SK-N-SH treated with all-trans-retinoic acid at 6 μM for 48 hours (cell line): ENCODE measurements around the gene NME3.

ENCODE experiments used
- ATAC-seq: fragments of 200-7000 bp; cut with Tn5 transposase; 3 replicates; pipeline ENCODE4 v1.9.1; 2020; ENCODE audit warnings: mild to moderate bottlenecking, moderate library complexity
- ARNTL ChIP-seq: fragments of 450-650 bp; formaldehyde crosslinking; IDR thresholded peaks from 2 replicates; pipeline ENCODE4 v1.5.0; 2020; ENCODE audit warnings: low read depth, mild to moderate bottlenecking, moderate library complexity, borderline replicate concordance
- BACH2 ChIP-seq: fragments of 250-450 bp; sonication (Bioruptor Pico); IDR thresholded peaks from 2 replicates; pipeline ENCODE4 v1.9.0; 2021; ENCODE audit warnings: mild to moderate bottlenecking, borderline replicate concordance
- CSDC2 ChIP-seq: fragments of 250-450 bp; sonication (Bioruptor Pico); IDR thresholded peaks from 2 replicates; pipeline ENCODE4 v1.5.0; 2020; ENCODE audit warnings: mild to moderate bottlenecking, moderate library complexity
- CSRNP3 ChIP-seq: fragments of 250-450 bp; sonication (Bioruptor Pico); IDR thresholded peaks from 2 replicates; pipeline ENCODE4 v1.5.1; 2021; ENCODE audit warnings: mild to moderate bottlenecking, moderate library complexity
- GLIS3 ChIP-seq: fragments of 250-450 bp; sonication (Bioruptor Pico); IDR thresholded peaks from 2 replicates; pipeline ENCODE4 v1.5.0; 2020; ENCODE audit warnings: mild to moderate bottlenecking, moderate library complexity
- ISL1 ChIP-seq: fragments of 250-450 bp; sonication (Bioruptor Pico); IDR thresholded peaks from 2 replicates; pipeline ENCODE4 v2.1.2; 2022; ENCODE audit warnings: mild to moderate bottlenecking, moderate library complexity
- OSR1 ChIP-seq: fragments of 250-450 bp; sonication (Bioruptor Pico); IDR thresholded peaks from 2 replicates; pipeline ENCODE4 v1.8.0; 2022; ENCODE audit warnings: moderate library complexity, mild to moderate bottlenecking, inconsistent platforms
- PPARA ChIP-seq: fragments of 250-450 bp; sonication (Bioruptor Pico); IDR thresholded peaks from 2 replicates; pipeline ENCODE4 v1.5.0; 2020; ENCODE audit warnings: mild to moderate bottlenecking, borderline replicate concordance
- RARB ChIP-seq: fragments of 250-450 bp; sonication (Bioruptor Pico); IDR thresholded peaks from 2 replicates; pipeline ENCODE4 v1.8.0; 2021; ENCODE audit warnings: mild to moderate bottlenecking, moderate library complexity
- SNAI2 ChIP-seq: fragments of 250-450 bp; sonication (Bioruptor Pico); IDR thresholded peaks from 2 replicates; pipeline ENCODE4 v1.5.0; 2020; ENCODE audit warnings: mild to moderate bottlenecking, moderate library complexity
- TCF4 ChIP-seq: fragments of 250-450 bp; sonication (Bioruptor Pico); IDR thresholded peaks from 2 replicates; pipeline ENCODE4 v1.8.0; 2021; ENCODE audit warnings: mild to moderate bottlenecking, moderate library complexity, borderline replicate concordance
- TSHZ2 ChIP-seq: fragments of 250-450 bp; sonication (Bioruptor Pico); IDR thresholded peaks from 2 replicates; pipeline ENCODE4 v1.5.0; 2020; ENCODE audit warnings: mild to moderate bottlenecking, moderate library complexity
- ZC3H10 ChIP-seq: fragments of 250-450 bp; sonication (Bioruptor Pico); IDR thresholded peaks from 2 replicates; pipeline ENCODE4 v1.5.1; 2021; ENCODE audit warnings: mild to moderate bottlenecking, moderate library complexity
- ZFP3 ChIP-seq: fragments of 250-450 bp; sonication (Bioruptor Pico); IDR thresholded peaks from 2 replicates; pipeline ENCODE4 v1.5.0; 2020; ENCODE audit warnings: mild to moderate bottlenecking, moderate library complexity
- ZFP30 ChIP-seq: fragments of 450-650 bp; formaldehyde crosslinking; IDR thresholded peaks from 2 replicates; pipeline ENCODE4 v1.5.0; 2022; ENCODE audit warnings: mild to moderate bottlenecking, moderate library complexity
- ZNF565 ChIP-seq: fragments of 450-650 bp; formaldehyde crosslinking; conservative IDR thresholded peaks from 2 replicates; pipeline ENCODE4 v1.5.0; 2020; ENCODE audit warnings: low read depth, mild to moderate bottlenecking, moderate library complexity
- ZNF70 ChIP-seq: fragments of 450-650 bp; formaldehyde crosslinking; IDR thresholded peaks from 2 replicates; pipeline ENCODE4 v1.5.0; 2020; ENCODE audit warnings: mild to moderate bottlenecking, moderate library complexity
- ZNF8 ChIP-seq: fragments of 450-650 bp; formaldehyde crosslinking; IDR thresholded peaks from 2 replicates; pipeline ENCODE4 v1.5.0; 2020; ENCODE audit warnings: mild to moderate bottlenecking, moderate library complexity
- TF ChIP-seq, protein P1 (sequence below): fragments of 250-450 bp; sonication (Bioruptor Pico); IDR thresholded peaks from 2 replicates; pipeline ENCODE4 v1.5.1; 2020; ENCODE audit warnings: low read depth, mild to moderate bottlenecking, moderate library complexity
- TF ChIP-seq, protein P2 (sequence below): fragments of 250-450 bp; sonication (Bioruptor Pico); IDR thresholded peaks from 2 replicates; pipeline ENCODE4 v1.8.0; 2020; ENCODE audit warnings: mild to moderate bottlenecking, moderate library complexity, borderline replicate concordance

The NME3 gene

DNA sequence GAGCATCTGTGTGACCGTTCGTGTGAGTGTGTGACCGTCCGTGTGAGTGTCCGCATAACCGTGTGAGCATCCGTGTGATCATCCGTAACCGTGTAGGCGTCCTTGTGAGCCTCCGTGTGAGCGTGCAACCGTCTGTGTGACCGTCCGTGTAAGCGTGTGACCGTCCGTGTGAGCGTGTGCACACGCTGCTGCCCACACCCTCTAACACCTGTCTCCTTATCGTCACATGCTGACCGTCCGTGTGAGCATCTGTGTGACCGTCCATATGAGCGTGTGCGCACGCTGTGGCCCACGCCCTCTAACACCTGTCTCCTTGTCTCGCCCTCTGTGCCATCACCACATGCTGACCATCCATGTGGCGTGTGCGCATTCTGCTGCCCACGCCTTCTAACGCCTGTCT lies 31.1 kb downstream of the NME3 start:
- no peak for TF ChIP-seq CSDC2 (CRISPR knock-in tag)
- TF ChIP-seq ZNF70 (CRISPR knock-in tag), result no peak
- no peak for TF ChIP-seq ZFP30 (CRISPR knock-in tag)
- no peak for TF ChIP-seq OSR1 (CRISPR knock-in tag)
- no peak for TF ChIP-seq ZNF565 (CRISPR knock-in tag)
- no peak for TF ChIP-seq TSHZ2 (CRISPR knock-in tag)
- no peak for TF ChIP-seq ZNF8 (CRISPR knock-in tag)
- no peak for TF ChIP-seq BACH2
- no peak for TF ChIP-seq GLIS3 (CRISPR knock-in tag)
- TF ChIP-seq, protein P1, sequence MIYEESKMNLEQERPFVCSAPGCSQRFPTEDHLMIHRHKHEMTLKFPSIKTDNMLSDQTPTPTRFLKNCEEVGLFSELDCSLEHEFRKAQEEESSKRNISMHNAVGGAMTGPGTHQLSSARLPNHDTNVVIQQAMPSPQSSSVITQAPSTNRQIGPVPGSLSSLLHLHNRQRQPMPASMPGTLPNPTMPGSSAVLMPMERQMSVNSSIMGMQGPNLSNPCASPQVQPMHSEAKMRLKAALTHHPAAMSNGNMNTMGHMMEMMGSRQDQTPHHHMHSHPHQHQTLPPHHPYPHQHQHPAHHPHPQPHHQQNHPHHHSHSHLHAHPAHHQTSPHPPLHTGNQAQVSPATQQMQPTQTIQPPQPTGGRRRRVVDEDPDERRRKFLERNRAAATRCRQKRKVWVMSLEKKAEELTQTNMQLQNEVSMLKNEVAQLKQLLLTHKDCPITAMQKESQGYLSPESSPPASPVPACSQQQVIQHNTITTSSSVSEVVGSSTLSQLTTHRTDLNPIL (CRISPR knock-in tag), result no peak
- TF ChIP-seq CSRNP3 (CRISPR knock-in tag), result no peak
- no peak for TF ChIP-seq RARB (CRISPR knock-in tag)
- TF ChIP-seq ZC3H10 (CRISPR knock-in tag), result no peak
- TF ChIP-seq, protein P2, sequence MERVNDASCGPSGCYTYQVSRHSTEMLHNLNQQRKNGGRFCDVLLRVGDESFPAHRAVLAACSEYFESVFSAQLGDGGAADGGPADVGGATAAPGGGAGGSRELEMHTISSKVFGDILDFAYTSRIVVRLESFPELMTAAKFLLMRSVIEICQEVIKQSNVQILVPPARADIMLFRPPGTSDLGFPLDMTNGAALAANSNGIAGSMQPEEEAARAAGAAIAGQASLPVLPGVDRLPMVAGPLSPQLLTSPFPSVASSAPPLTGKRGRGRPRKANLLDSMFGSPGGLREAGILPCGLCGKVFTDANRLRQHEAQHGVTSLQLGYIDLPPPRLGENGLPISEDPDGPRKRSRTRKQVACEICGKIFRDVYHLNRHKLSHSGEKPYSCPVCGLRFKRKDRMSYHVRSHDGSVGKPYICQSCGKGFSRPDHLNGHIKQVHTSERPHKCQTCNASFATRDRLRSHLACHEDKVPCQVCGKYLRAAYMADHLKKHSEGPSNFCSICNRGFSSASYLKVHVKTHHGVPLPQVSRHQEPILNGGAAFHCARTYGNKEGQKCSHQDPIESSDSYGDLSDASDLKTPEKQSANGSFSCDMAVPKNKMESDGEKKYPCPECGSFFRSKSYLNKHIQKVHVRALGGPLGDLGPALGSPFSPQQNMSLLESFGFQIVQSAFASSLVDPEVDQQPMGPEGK (CRISPR knock-in tag), result no peak
- TF ChIP-seq ARNTL (CRISPR knock-in tag), result no peak
- no peak for TF ChIP-seq ISL1 (CRISPR knock-in tag)
- TF ChIP-seq TCF4 (CRISPR knock-in tag), result no peak
- ATAC-seq, result no peak

GRCh38 chr16:1734816-1735215 lies 36.5 kb downstream of the NME3 start:
- no peak for ATAC-seq

More at GRCh38 chr16:1734816-1735215, 36.5 kb downstream of the NME3 start:
- no peak for TF ChIP-seq TSHZ2 (CRISPR knock-in tag)
- TF ChIP-seq, protein P1 (CRISPR knock-in tag), result no peak
- no peak for TF ChIP-seq ZNF8 (CRISPR knock-in tag)
- no peak for TF ChIP-seq BACH2
- no peak for TF ChIP-seq CSRNP3 (CRISPR knock-in tag)
- TF ChIP-seq OSR1 (CRISPR knock-in tag), result no peak
- no peak for TF ChIP-seq ZC3H10 (CRISPR knock-in tag)
- TF ChIP-seq SNAI2 (CRISPR knock-in tag), result no peak
- no peak for TF ChIP-seq ZFP3 (CRISPR knock-in tag)
- no peak for TF ChIP-seq ARNTL (CRISPR knock-in tag)
- TF ChIP-seq ZNF565 (CRISPR knock-in tag), result no peak
- TF ChIP-seq ISL1 (CRISPR knock-in tag), result no peak
- TF ChIP-seq PPARA, result no peak
- no peak for TF ChIP-seq GLIS3 (CRISPR knock-in tag)
